HG03432 (cell line): ENCODE measurements around the gene ST6GALNAC4.

Source experiments
- ATAC-seq: cut with Tn5 transposase; IDR thresholded peaks from one replicate; pipeline ENCODE4 v1.9.1; 2021; ENCODE audit warnings: mild to moderate bottlenecking, moderate library complexity; ENCODE audit not compliant: unreplicated experiment

ST6GALNAC4 gene

GRCh38 chr9:127931092-127931881 lies 14.4 kb upstream of the ST6GALNAC4 start:
- peak; percentile 47 for ATAC-seq

DNA sequence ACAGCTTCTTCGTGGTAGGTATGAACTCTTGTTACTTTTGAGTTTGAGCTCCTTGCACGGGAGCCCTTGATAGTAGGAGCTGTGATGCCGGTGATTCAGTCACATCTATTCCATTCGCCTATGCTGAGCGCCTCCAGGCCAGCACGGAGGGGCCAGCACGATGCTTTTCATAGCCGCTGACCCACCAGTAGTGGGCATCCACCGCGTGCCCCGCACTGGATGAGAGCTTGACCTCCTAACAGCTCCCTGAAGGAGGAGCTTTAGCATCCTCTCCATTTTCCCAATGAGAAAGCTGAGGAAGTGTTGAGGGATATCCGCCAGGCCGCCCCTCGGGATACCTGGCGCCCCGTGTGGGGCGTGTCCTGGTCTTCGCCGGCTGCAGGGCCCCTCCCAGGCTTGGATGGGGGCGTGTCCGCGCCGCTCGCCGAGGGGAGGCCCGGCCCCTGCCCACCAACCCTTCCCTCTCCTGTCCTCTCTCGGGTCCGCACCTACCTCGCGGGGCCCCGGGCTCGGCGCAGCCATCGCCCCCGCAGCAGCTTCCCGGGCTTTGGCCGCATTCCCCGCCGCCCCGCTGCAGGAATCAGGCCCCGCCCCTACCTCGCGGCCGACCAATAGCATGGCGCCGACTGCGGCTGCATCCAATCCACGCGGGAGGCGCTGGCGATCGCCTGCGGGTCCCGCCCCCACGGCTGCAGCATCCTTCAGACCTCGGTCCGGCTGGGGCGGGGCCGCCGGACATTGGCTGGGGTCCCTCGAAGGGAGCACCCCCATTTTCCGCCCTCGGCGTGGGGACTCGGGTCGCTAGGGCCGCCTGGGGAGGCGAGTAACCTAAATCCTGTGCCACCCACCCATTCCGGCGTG lies 13.6 kb upstream of the ST6GALNAC4 start, which contains the start of gene PIP5KL1:
TSS of gene PIP5KL1 (minus strand) at position 547 of the 861 bp plus-strand sequence. CDS start at position 522, 25 bp downstream.
- peak; percentile 88 for ATAC-seq

DNA sequence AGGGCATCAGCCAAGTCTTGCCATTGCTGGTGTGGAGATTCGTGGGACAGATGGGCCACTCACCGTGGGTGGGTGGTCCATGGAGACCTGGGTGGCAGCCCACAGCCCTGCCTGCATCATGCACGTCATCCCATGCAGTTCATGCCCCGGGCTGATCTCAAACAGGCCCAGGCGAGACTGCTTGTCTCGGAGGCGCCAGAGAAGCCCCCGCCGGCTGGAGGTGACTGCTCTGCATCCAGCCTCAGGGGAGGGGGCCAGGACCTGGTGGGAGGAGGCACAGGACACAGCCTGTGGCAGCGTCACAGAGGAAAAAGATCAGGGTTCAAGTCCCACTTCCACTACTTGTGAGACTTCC lies 12.8 kb upstream of the ST6GALNAC4 start:
- ATAC-seq: no peak

DNA sequence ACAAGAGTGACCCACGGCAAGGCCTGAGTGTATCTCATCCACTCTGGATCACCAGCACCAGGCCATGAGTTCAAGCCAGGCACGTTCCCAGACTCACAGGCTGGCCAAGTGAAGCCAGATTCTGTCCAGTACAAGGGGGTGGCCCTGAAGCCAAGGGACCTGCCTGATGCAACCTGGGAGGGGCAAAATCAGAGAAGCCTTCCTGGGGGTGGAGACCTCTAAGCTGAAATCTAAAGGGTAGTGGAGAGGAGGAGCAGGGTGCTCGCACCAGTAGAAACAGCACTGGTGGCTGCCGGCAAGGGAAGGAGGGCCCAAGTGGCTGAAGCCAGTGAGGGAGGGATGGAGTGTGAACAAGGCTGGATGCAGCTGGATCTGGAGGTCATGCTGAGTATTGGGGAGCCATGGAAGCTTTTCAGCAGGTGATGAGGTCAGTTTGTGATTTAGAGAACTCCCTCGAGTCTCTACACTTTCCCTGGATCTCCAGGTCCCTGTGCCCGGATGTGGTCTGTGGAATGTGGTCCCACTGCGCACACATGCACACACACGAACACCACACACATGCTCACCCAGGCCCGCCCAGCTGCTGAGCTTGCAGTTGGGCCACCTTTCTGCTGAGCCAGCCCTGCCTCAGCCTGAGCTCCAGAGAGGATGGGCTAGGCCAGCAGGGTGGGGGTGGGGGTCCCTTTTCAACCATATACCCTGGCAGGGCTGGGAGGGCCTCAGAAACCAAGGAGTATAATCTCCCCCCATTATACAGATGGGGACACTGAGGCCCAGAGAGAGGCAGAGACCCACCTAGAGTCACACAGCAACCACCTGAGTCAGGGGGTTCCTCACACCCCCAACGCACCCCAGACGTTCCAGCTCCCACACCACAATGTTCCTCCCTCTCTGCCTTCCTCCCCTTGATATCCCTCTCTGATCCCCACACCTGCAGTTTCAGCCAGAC lies 12.1 kb upstream of the ST6GALNAC4 start:
- ATAC-seq: no peak

- ATAC-seq: no peak
Observed at GRCh38 chr9:127927988-127928675, 11.3 kb upstream of the ST6GALNAC4 start.

GRCh38 chr9:127927201-127927987 lies 10.6 kb upstream of the ST6GALNAC4 start:
- ATAC-seq: no peak

DNA sequence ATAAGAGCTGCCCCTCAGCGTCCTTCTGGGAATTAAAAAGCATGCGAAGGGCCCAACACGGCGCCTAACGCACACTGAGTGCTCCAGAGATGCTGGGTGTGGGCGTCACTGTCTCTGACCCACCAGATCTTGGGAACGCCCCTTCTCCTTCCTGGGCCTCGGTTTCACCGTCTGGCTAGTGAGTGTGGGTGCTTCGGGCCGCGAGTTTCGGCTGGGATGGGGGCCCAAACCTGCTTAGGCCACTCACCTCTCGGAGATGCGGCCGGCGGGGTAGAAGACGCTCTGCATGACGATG lies 10.0 kb upstream of the ST6GALNAC4 start:
- no peak for ATAC-seq

GRCh38 chr9:127925959-127926905 lies 9.4 kb upstream of the ST6GALNAC4 start:
- no peak for ATAC-seq

DNA sequence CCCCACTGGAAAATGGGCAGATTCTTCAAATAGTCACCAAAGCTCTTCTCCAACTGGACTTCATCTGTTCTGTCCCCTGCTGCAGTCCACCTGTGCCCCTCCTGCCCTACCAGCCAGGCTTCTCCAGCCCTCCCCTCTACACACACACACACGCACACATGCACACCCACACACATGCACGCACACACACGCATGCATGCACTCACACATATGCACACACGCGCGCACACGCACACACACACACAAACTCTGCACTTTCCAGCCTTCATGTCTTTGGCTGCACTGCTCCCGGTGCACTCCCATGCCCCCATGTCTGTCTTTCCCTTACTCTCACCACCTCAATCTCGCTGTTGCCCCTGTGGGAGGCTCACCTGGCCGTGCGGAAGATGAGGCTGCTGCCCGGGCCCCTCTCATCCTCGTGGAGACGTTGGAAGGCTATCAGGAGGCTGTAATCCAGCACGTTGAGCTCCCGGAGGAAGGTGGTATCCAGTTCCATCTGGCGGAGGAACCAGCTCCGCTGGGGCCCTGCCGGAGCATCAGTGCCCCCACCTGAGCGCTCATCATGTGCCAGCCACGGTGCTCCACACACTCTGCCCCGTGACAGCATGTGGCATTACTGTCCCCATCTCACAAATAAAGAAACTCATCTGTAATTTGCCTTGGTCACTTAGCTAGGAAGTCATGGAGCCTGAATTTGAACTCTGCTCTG lies 8.0 kb upstream of the ST6GALNAC4 start:
- ATAC-seq: no peak

- no peak for ATAC-seq
Observed at GRCh38 chr9:127923771-127924170, 6.9 kb upstream of the ST6GALNAC4 start.

DNA sequence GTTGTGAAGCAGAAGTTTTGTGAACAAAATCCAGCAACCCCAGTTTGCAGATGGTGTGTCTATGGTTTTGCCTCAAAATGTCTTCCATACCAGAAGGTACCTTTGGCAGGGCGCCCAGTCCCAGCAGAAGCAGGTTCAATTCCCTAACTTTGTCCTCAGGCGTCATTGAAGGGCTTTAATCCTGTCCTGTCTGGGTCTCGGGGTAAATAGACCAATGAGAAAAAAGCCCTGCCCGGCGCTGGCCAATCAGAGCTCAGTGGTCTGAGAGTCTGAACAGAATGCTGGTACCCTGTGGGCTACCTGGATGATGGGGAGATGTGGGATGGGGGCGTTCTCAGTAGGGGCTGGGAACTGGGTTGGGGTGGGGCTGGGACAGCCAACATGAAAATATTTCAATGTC lies 6.2 kb upstream of the ST6GALNAC4 start:
- no peak for ATAC-seq

DNA sequence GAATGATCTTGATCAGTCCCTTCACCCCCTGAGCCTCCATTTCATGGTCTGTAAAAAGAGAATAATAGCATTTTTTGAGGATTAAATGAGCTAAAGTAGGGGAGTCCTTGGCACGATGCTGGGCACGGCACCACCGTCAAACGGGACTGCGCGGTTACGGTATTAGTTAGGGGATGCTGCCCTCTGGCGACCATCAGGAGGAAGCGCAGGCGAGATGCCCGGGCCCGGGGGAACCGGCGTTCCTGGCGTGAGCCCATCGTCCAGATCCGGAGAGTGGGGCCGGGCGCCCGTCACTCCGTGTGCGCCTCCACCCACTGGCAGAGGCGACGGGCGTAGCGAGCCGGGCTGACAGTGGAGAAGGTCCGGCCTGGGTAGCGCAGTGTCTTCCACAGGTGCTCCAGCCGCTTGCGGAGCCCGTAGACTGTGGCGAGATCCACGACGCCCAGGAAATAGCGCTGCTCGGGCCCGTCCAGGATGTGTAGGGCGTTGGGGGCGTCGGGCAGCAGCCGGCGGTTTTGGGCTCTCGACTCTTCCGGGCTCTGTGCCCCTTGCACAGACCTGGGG lies 4.8 kb upstream of the ST6GALNAC4 start:
- no peak for ATAC-seq

- no peak for ATAC-seq
Observed at GRCh38 chr9:127920794-127921193, 4.0 kb upstream of the ST6GALNAC4 start.

DNA sequence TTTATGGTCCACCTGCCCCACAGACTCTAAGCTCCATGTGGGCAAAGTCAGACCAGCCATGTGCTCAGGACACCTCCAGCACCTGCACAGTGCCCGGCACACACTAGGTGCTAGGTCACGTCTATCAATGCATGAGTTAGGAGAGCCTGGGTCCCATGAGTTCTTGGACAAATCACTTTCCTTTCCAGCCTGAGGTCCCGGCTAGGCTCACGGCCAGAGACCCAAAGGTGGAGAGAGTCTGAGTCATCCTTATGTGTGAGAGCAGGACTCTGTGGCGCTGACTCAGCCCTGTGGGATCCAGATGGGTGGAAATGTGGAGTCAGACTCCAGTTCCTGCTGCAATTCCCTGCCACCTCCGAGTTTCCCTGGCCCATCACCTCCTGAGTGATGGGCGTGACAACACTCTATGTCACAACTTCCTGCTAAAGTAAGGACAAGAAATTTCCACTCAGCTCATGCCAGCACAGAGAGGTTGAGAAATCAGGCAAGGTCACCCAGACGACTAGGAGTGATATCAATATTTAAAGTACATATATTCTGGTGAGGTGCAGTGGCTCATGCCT lies 2.5 kb upstream of the ST6GALNAC4 start:
- no peak for ATAC-seq

- ATAC-seq: no peak
Observed at GRCh38 chr9:127918183-127919107, 1.6 kb upstream of the ST6GALNAC4 start.

- ATAC-seq: no peak
Observed at GRCh38 chr9:127917603-127918002, 762 bp upstream of the ST6GALNAC4 start.
